Heart left ventricle (tissue), 16 donors: Measurements from ENCODE around the gene ERMARD. TPM values are rescaled to one million over a fixed set of nuclear protein-coding genes. Genes with fewer than 3 reads are reported as not detected.

Source experiments
- ATAC-seq, 4 donors: fragments of 200-7000 bp; cut with Tn5 transposase; one replicate each; pipeline ENCODE4 v1.9.1; 2020 to 2022; ENCODE audit warnings: moderate library complexity in 4 of 4, mild to moderate bottlenecking in 3 of 4, moderate number of reproducible peaks in 1 of 4
- DNase-seq, 5 donors: peaks; one replicate each; pipeline ENCODE4 v3.0.0-alpha.2; 2020
- H3K27ac ChIP-seq, 12 donors: fragments of 200-600 bp; sonication (generic) in 4 of 12; one replicate each; pipeline versions ENCODE4 v1.5.0 to v1.8.0; 2016 to 2022; ENCODE audit warnings: mild to moderate bottlenecking in 2 of 12
- H3K27me3 ChIP-seq, 9 donors: fragments of 200-600 bp; sonication (generic) in 2 of 9; one replicate each; pipeline versions ENCODE4 v1.5.1 to v1.8.0; 2016 to 2022; ENCODE audit warnings: mild to moderate bottlenecking in 3 of 9
- H3K36me3 ChIP-seq, 9 donors: fragments of 200-600 bp; sonication (generic) in 2 of 9; one replicate each; pipeline versions ENCODE4 v1.5.0 to v1.8.0; 2018 to 2022; ENCODE audit warnings: mild to moderate bottlenecking in 2 of 9
- H3K4me1 ChIP-seq, 12 donors: fragments of 200-600 bp; sonication (generic) in 4 of 12; one replicate each; pipeline versions ENCODE4 v1.5.0 to v1.8.0; 2016 to 2022; ENCODE audit warnings: mild to moderate bottlenecking in 3 of 12
- H3K4me3 ChIP-seq, 12 donors: fragments of 200-600 bp; sonication (generic) in 4 of 12; one replicate each; pipeline versions ENCODE4 v1.5.0 to v1.8.0; 2017 to 2022; ENCODE audit warnings: mild to moderate bottlenecking in 9 of 12, moderate library complexity in 4 of 12
- H3K9me3 ChIP-seq, 12 donors: fragments of 200-600 bp; sonication (generic) in 4 of 12; one replicate each; pipeline versions ENCODE4 v1.5.0 to v1.8.0; 2016 to 2022; ENCODE audit warnings: mild to moderate bottlenecking in 1 of 12
- CTCF ChIP-seq, 12 donors: fragments of 200-600 bp; sonication (generic) in 4 of 12; IDR thresholded peaks; one replicate each; pipeline versions ENCODE4 v1.5.0 to v1.8.0; 2018 to 2022; ENCODE audit warnings: antibody characterized with exemption in 12 of 12, mild to moderate bottlenecking in 5 of 12
- POLR2A ChIP-seq, 2 donors: fragments of 450-650 bp; IDR thresholded peaks; one replicate each; pipeline ENCODE4 v1.6.1; 2017; ENCODE audit warnings: antibody characterized with exemption in 2 of 2, mild to moderate bottlenecking in 2 of 2, moderate library complexity in 2 of 2
- WGBS, 4 donors: extraction: QIAGEN DNeasy Blood & Tissue Kit in 2 of 4; methylation state at CpG; one replicate each; pipeline versions ENCODE4 v1.1.5 to v1.1.7; 2013 to 2018; 5-methylcytosine and 5-hydroxymethylcytosine counted together
- intact Hi-C, 10 donors: fragments of 100-400 bp; cut with DNase I; formaldehyde crosslinking; loops; one replicate each; pipeline versions ENCODE4 v1.11.1 to v1.14.2; 2022
- polyA plus RNA-seq, 2 donors: library from polyadenylated mRNA; stranded (reverse); fragments of 200-250 nt; gene quantifications; one replicate each; pipeline ENCODE4 v1.2.3, GENCODE V29; 2013
- total RNA-seq, 9 donors: library from RNA; depleted of rRNA in 2 of 9; stranded (reverse); fragments of >200 nt in 2 of 9; fragmentation: NEBNext Ultra II Directional in 3 of 9; extraction: Animal tissue kit (Norgen Biotek cat#: 25700) in 3 of 9; gene quantifications; one replicate each; pipeline versions ENCODE4 v1.1.0 to v1.2.4, GENCODE V29; 2016 to 2023
- donor health status: ischemic (EF 13 %, LVEDD 7.1; RV severe dilation, severe dysfunction).
- donor health status: healthy with polysubstance abuse.
- donor health status: DM: no; HTN: yes; CAD: no.
- donor health status: DM: no; HTN: no; CAD: no.
- donor health status: ischemic (EF 25% LVEDD 6.9; RV normal size, moderate dysfunction).
- donor health status: ischemic (EF 25% LVEDD 5.7; RV mildly dilated, moderate dysfunction).
- donor health status: healthy.
- donor health status: DM: yes; HTN: yes; CAD: no.
- donor health status: ischemic (EF 35%, LVEDD 5.7; RV mildly dilated, moderate dysfunction).
- donor health status: nonischemic (EF 11% LVEDD 7.7; RV severe dilation, severe dysfunction).
- donor health status: DM: yes; HTN: yes; CAD: no.
- donor health status: PGD.
- donor health status: ischemic (EF 29% LVEDD 5.4; RV normal size, mild dysfunction).
- donor health status: nonischemic (EF 23%, LVEDD 6.1; RV moderate dilation, normal function).

Gene ERMARD
- total and polyA plus RNA-seq, 11 donors = 6.4 to 19.5 (median 8.8) TPM

DNA sequence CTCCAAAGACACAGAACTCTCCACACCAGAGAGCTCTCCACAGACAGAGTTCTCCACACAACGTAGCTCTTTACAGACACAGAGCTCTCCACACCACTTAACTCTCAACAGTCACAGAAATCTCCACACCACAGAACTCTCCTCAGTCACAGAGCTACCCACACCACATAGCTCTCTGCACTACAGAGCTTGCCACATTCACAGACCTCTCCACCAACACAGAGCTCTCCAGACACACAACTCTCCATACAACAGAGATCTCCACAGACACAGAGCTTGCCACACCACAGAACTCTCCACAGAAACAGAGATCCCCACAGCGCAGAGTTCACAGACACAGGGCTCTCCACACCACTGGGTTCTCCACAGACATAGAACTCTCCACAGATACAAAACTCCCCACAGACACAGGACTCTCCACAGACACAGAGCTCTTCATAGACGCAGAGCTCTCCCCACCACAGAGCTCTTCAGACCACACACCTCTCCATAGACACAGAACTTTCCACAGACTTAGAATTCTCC lies 52.5 kb downstream of the ERMARD start:
- TF ChIP-seq POLR2A (IDR thresholded peaks at IDR 0.05) (no peak), CTCF (IDR thresholded peaks at IDR 0.05) (no peak)
- intact Hi-C loops = no loop called here
- H3K36me3 ChIP-seq = no peaks in the 10 kb centered on the region
- WGBS, 4 donors = 73 to 76% (median 76%) methylated on average over 3 of the region's 3 CpGs
- no peaks in the 10 kb centered on the region for H3K9me3 ChIP-seq
- H3K4me3 ChIP-seq = no peak overlapping the region
- ATAC-seq (no peak), DNase-seq (no peak)
- H3K27me3 ChIP-seq = peaks cover 0 to 25% (median 5%) of the 10 kb centered on the region in 9 donors
- H3K27ac ChIP-seq = no peak overlapping the region
- H3K4me1 ChIP-seq = no peaks in the 10 kb centered on the region

GRCh38 chr6:169804427-169804826 lies 53.0 kb downstream of the ERMARD start:
- no peaks in the 10 kb centered on the region for H3K36me3 ChIP-seq
- intact Hi-C loops = no loop called here
- TF ChIP-seq POLR2A (IDR thresholded peaks at IDR 0.05) = no peak
- no peak for TF ChIP-seq CTCF (IDR thresholded peaks at IDR 0.05)
- H3K4me3 ChIP-seq = no peak overlapping the region
- ATAC-seq (no peak), DNase-seq (no peak)
- H3K9me3 ChIP-seq = no peaks in the 10 kb centered on the region
- H3K4me1 ChIP-seq = no peaks in the 10 kb centered on the region
- H3K27me3 ChIP-seq = peaks cover 0 to 25% (median 4%) of the 10 kb centered on the region in 9 donors
- H3K27ac ChIP-seq = no peak overlapping the region

DNA sequence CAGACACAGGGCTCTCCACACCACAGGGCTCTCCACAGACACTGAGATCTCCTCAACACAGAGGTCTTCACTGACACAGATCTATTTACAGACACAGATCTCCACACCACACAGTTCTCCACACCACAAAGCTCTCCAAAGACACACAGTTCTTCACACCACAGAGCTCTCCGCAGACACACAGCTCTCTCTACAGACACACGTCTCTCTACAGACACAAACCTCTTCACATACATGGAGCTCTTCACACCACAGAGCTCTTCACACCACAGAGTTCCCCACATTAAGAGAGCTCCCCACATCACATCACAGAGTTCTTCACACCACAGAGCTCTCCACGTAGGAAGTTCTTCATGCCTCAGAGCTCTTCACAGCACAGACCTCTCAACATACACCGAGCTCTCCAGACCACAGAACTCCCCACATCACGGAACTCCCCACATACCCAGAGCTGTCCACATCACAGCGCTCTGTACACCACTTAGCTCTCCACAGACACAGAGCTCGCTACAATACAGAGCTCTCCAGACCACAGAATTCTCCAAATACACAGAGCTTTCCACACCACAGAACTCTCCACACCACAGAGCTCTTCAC lies 53.9 kb downstream of the ERMARD start:
- TF ChIP-seq POLR2A (IDR thresholded peaks at IDR 0.05) = no peak
- no peak for TF ChIP-seq CTCF (IDR thresholded peaks at IDR 0.05)
- no peak for DNase-seq
- Histone ChIP-seq H3K9me3 (no peaks in the 10 kb centered on the region), H3K4me3 (no peak overlapping the region), H3K36me3 (no peaks in the 10 kb centered on the region), H3K4me1 (no peaks in the 10 kb centered on the region), H3K27ac (no peak overlapping the region), H3K27me3 (peaks cover 0 to 25% (median 4%) of the 10 kb centered on the region in 9 donors)
- no peak for ATAC-seq
- WGBS, 4 donors = 55 to 70% (median 61%) methylated on average over 7 of the region's 7 CpGs
- intact Hi-C loops = no loop called here

DNA sequence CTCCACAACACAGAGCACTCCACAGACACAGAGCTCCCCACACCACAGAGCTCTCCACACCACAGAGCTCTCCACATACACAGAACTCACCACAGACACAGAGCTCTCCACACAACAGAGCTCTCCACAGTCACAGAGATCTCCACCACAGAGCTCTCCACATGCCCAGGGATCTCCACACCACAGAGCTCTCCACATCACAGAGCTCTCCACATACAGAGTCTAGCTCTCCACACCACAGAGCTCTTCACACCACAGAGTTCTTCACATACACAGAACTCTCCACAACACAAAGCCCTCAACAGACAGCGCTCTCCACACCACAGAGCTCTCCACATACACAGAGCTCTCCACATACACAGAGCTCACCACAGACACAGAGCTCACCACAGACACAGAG lies 55.3 kb downstream of the ERMARD start:
- intact Hi-C loops = no loop called here
- 77 to 94% (median 86%) methylated on average over 1 of the region's 1 CpG for WGBS, 4 donors
- no peak overlapping the region for H3K27ac ChIP-seq
- H3K27me3 ChIP-seq = peaks cover 0 to 25% (median 4%) of the 10 kb centered on the region in 9 donors
- TF ChIP-seq POLR2A (IDR thresholded peaks at IDR 0.05) (no peak), CTCF (IDR thresholded peaks at IDR 0.05) (no peak)
- no peak for ATAC-seq
- H3K9me3 ChIP-seq = no peaks in the 10 kb centered on the region
- H3K36me3 ChIP-seq = no peaks in the 10 kb centered on the region
- H3K4me1 ChIP-seq = no peaks in the 10 kb centered on the region
- no peak overlapping the region for H3K4me3 ChIP-seq
- DNase-seq = no peak
